IPS-20b (cell line): ENCODE data around the gene LRRC2.

Experiments
- H3K27ac ChIP-seq: one replicate; pipeline ENCODE4 v1.5.1; 2013; ENCODE audit warnings: low read length
- H3K27me3 ChIP-seq: 2 replicates; pipeline ENCODE4 v1.6.1; 2013; ENCODE audit warnings: mild to moderate bottlenecking, low read length, inconsistent platforms; ENCODE audit not compliant: insufficient read depth
- H3K36me3 ChIP-seq: 2 replicates; pipeline ENCODE4 v1.6.1; 2013; ENCODE audit warnings: low read depth, mild to moderate bottlenecking, inconsistent platforms, low read length, moderate library complexity; ENCODE audit not compliant: insufficient read depth
- H3K4me1 ChIP-seq: 2 replicates; pipeline ENCODE4 v1.6.1; 2013; ENCODE audit warnings: mild to moderate bottlenecking, control low read depth, inconsistent platforms, low read length, moderate library complexity; ENCODE audit not compliant: insufficient read depth
- H3K4me3 ChIP-seq: 2 replicates; pipeline ENCODE4 v1.5.1; 2013; ENCODE audit warnings: mild to moderate bottlenecking, low read length, inconsistent platforms
- H3K9ac ChIP-seq: 2 replicates; pipeline ENCODE4 v1.6.1; 2013; ENCODE audit warnings: low read depth, mild to moderate bottlenecking, inconsistent platforms, low read length, moderate library complexity
- H3K9me3 ChIP-seq: 2 replicates; pipeline ENCODE4 v1.6.1; 2013; ENCODE audit warnings: mild to moderate bottlenecking, low read depth, low read length, inconsistent platforms; ENCODE audit not compliant: insufficient read depth

Gene LRRC2

GRCh38 chr3:46490338-46491084, 75.6 kb downstream of the LRRC2 start:
- H3K27ac ChIP-seq = no peak overlapping the region
- H3K4me3 ChIP-seq = no peak overlapping the region
- no peaks in the 10 kb centered on the region for H3K36me3 ChIP-seq
- peaks cover 10% of the 10 kb centered on the region for H3K27me3 ChIP-seq
- peaks cover 5% of the 10 kb centered on the region; the same call in 1 of the 2 replicates for H3K4me1 ChIP-seq
- H3K9ac ChIP-seq = no peak overlapping the region
- H3K9me3 ChIP-seq = no peaks in the 10 kb centered on the region

DNA sequence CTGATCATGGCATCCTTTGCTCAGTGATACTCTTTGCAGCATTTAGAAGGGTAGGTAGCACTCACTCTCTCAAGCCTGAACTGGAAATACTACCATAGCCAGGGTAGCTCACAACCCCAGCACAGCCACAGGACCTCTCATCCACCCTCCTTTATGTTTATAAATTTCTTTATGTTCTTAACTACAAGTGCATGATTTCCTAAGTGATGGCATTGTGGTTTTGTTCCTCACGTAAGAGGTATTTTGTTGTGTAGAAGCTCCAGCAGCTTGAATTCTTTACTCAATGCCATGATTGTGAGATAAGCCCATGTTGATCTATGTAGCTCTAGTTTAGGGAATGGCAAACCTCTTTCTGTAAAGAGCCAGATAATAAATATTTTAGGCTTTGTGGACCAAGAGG, 76.2 kb downstream of the LRRC2 start:
- Histone ChIP-seq H3K9ac (no peak overlapping the region), H3K27me3 (peaks cover 10% of the 10 kb centered on the region), H3K4me3 (no peak overlapping the region)

DNA sequence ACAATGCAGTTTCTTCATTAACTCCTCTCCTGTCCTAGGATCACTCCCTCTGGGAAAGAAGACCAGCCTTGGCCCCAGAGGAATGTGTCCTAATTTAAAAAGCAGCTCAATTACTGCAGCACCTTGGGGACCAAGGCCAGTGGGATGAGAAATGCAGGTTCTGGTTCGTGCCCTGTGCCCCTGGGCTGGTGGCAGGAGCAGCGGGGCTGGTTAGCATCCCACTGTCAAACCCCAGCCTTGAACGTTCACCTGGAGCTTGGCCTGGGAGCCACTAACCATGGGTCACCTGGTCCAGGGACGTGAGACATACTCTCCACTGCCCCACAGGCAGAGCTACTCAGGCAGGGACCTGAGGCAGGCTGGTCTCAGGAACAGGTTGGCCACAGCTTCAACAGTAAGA, 76.7 kb downstream of the LRRC2 start:
- no peak overlapping the region for H3K9ac ChIP-seq

More for the DNA sequence above, 76.2 kb downstream of the LRRC2 start:
- no peaks in the 10 kb centered on the region for H3K9me3 ChIP-seq
- H3K36me3 ChIP-seq = no peaks in the 10 kb centered on the region
- H3K27ac ChIP-seq = no peak overlapping the region
- peaks cover 5% of the 10 kb centered on the region; the same call in 1 of the 2 replicates for H3K4me1 ChIP-seq

GRCh38 chr3:46488735-46489361, 77.3 kb downstream of the LRRC2 start:
- Histone ChIP-seq H3K9me3 (no peaks in the 10 kb centered on the region), H3K4me3 (no peak overlapping the region), H3K27ac (no peak overlapping the region)

More for the DNA sequence above, 76.7 kb downstream of the LRRC2 start:
- H3K27me3 ChIP-seq = peaks cover 10% of the 10 kb centered on the region
- no peaks in the 10 kb centered on the region for H3K9me3 ChIP-seq
- H3K36me3 ChIP-seq = no peaks in the 10 kb centered on the region
- no peak overlapping the region for H3K4me3 ChIP-seq
- H3K4me1 ChIP-seq = peaks cover 5% of the 10 kb centered on the region; the same call in 1 of the 2 replicates
- H3K27ac ChIP-seq = no peak overlapping the region

DNA sequence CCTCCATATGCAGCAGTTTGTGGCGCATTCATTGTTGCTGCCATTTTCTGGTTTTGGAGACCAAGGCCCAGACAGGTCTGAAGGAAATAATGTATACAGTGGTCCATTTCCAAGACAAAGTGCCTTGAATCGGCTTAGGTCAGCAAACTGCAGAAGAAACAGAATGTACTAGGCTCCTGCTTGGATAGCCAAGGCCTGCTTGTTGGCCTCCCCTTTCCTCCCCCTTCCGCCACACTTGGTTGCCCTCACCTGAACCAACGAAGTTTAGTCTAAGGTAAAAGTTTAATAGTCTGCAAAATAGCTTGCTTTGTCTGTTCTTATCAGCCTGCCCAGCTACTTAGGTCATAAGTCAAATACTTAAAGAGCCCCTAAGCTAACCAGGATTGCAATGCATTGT, 80.3 kb downstream of the LRRC2 start:
- H3K9ac ChIP-seq = no peak overlapping the region
- no peaks in the 10 kb centered on the region for H3K9me3 ChIP-seq
- peaks cover 10% of the 10 kb centered on the region for H3K27me3 ChIP-seq
- H3K36me3 ChIP-seq = no peaks in the 10 kb centered on the region
- H3K27ac ChIP-seq = no peak overlapping the region
- H3K4me3 ChIP-seq = no peak overlapping the region
- peaks cover 5% of the 10 kb centered on the region; the same call in 1 of the 2 replicates for H3K4me1 ChIP-seq

More at GRCh38 chr3:46488735-46489361, 77.3 kb downstream of the LRRC2 start:
- peaks cover 5% of the 10 kb centered on the region; the same call in 1 of the 2 replicates for H3K4me1 ChIP-seq
- peaks cover 10% of the 10 kb centered on the region for H3K27me3 ChIP-seq
- no peaks in the 10 kb centered on the region for H3K36me3 ChIP-seq
- no peak overlapping the region for H3K9ac ChIP-seq

- H3K36me3 ChIP-seq = no peaks in the 10 kb centered on the region
- no peak overlapping the region for H3K27ac ChIP-seq
- H3K9ac ChIP-seq = no peak overlapping the region
- peaks cover 5% of the 10 kb centered on the region; the same call in 1 of the 2 replicates for H3K4me1 ChIP-seq
- H3K27me3 ChIP-seq = peaks cover 10% of the 10 kb centered on the region
- H3K4me3 ChIP-seq = no peak overlapping the region
- H3K9me3 ChIP-seq = no peaks in the 10 kb centered on the region
Measured at GRCh38 chr3:46484911-46485778, 81.0 kb downstream of the LRRC2 start.

DNA sequence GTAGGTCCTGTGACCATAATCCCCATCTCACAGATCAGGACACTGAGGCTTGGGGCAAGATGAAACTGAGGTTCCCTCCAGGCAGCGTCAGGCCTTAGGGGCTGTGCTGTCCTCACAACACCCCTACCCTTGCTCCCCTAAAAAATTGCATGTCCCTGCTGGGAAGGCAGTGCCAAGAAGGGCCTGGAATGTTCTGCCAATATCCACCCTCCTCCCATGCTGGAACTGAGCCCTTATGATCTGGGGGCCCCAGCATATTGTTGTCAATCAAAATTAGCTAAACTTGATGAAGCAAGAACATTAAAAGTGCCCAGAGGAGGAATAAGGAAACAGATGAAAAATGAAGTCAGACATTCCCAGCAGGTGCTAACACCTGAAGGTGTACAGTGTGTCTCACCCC, 81.7 kb downstream of the LRRC2 start:
- no peaks in the 10 kb centered on the region for H3K36me3 ChIP-seq
- H3K27ac ChIP-seq = no peak overlapping the region
- H3K4me3 ChIP-seq = no peak overlapping the region
- peaks cover 4% of the 10 kb centered on the region for H3K27me3 ChIP-seq
- no peak overlapping the region for H3K9ac ChIP-seq
- H3K4me1 ChIP-seq = peaks cover 4% of the 10 kb centered on the region; the same call in 1 of the 2 replicates
- H3K9me3 ChIP-seq = no peaks in the 10 kb centered on the region

DNA sequence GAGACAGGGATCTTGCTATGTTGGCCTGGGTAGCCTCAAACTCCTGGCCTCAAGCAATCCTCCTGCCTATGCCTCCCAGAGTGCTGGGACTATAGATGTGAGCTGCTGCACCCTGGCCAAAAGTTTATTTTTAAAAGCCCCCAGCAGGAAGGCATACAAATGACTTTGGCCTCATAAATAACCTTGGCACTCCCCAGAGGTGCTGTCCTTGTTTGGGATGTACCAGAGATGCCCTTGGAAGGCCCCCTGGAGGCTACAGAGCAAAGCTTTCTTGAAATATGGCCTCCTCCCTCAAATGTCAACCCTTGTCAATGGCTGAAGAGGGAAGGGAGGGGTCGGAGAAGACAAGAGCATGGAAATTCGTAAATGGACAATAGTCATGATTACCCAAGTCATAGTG, 82.3 kb downstream of the LRRC2 start:
- Histone ChIP-seq H3K36me3 (no peaks in the 10 kb centered on the region), H3K9me3 (no peaks in the 10 kb centered on the region), H3K9ac (no peak overlapping the region), H3K4me3 (no peak overlapping the region), H3K4me1 (no peaks in the 10 kb centered on the region), H3K27me3 (no peaks in the 10 kb centered on the region; the same call in 1 of the 2 replicates), H3K27ac (no peak overlapping the region)

- Histone ChIP-seq H3K36me3 (no peaks in the 10 kb centered on the region), H3K9me3 (no peaks in the 10 kb centered on the region), H3K4me3 (no peak overlapping the region), H3K27me3 (no peaks in the 10 kb centered on the region; the same call in 1 of the 2 replicates), H3K9ac (no peak overlapping the region), H3K27ac (no peak overlapping the region), H3K4me1 (no peaks in the 10 kb centered on the region)
Measured at GRCh38 chr3:46482632-46483350, 83.3 kb downstream of the LRRC2 start.

- H3K4me3 ChIP-seq = no peak overlapping the region
- no peak overlapping the region for H3K9ac ChIP-seq
- no peaks in the 10 kb centered on the region; the same call in 1 of the 2 replicates for H3K27me3 ChIP-seq
- H3K4me1 ChIP-seq = no peaks in the 10 kb centered on the region
- H3K9me3 ChIP-seq = no peaks in the 10 kb centered on the region
- no peaks in the 10 kb centered on the region for H3K36me3 ChIP-seq
- no peak overlapping the region for H3K27ac ChIP-seq
Measured at GRCh38 chr3:46481636-46482035, 84.5 kb downstream of the LRRC2 start.
